GM12892 (cell line): Measurements from ENCODE around the gene KRTAP10-1.

Experiments used
- POLR2AphosphoS5 ChIP-seq: IDR thresholded peaks from 2 replicates; pipeline ENCODE4 v1.6.1; 2011; ENCODE audit warnings: low read depth, low read length, control low read depth
- TAF1 ChIP-seq: IDR thresholded peaks from 2 replicates; pipeline ENCODE4 v1.6.1; 2011; ENCODE audit warnings: low read depth, mild to moderate bottlenecking, control low read depth, low read length, borderline replicate concordance

DNA sequence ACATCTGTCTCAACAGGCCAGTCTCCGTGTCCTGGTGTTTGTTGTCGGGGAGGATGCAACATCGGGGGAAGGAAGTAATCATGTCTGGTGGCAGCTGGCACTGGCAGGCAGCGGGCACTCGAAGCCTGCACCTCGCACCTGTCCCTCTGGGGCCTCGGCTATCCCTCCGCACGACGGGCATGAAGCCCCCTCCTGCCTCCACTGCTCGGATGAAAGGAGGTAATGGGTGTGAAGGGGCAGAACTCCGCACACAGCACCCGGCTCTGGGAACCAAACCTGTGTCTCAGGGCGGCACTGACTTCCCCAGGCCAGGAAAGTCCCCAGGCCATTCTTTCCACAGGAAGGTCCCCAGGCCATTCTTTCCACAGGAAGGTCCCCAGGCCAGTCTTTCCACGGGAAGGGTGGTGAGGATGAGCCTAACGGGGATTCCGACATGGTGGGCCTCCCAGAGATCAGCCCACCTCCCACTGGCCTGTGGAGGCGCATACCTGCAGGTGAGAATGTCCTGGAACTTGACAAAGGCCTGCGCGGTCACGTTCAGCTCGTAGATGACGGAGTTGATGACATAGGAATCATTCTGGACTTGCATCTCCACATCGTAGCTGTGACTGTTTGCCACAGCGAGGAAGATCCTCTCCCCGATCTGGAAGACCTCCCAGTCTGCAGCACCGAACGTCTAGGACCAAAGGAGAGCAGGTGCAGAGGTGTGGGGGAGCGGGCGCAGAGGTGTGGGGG lies 31.1 kb downstream of the KRTAP10-1 start:
- TF ChIP-seq POLR2AphosphoS5 (no peak), TAF1 (no peak)
